NCI-H82 treated with DMSO at 0.1 percent for 48 hours (cell line): ENCODE data around the gene NR4A2.

Experiments
- DNase-seq: peaks from one replicate; lab custom pipeline; 2025; ENCODE audit not compliant: unreplicated experiment; lab: John Stamatoyannopoulos, UW

NR4A2 gene

GRCh38 chr2:156332534-156333273 lies at the start of gene NR4A2:
Gene NR4A2 (minus strand): TSS chr2:156332721. CDS start chr2:156330186, 2,535 bp downstream.
- peak; percentile 60 for DNase-seq

- peak; percentile 54 for DNase-seq
These were observed 47.7 kb upstream of the NR4A2 start for GRCh38 chr2:156380117-156380645.

- DNase-seq, result no peak
These were observed 47.2 kb upstream of the NR4A2 start for GRCh38 chr2:156379714-156380113.

GRCh38 chr2:156379071-156379470 lies 46.5 kb upstream of the NR4A2 start:
- DNase-seq, result no peak

- DNase-seq, result no peak
These were observed 34.2 kb upstream of the NR4A2 start for GRCh38 chr2:156366753-156367152.

- no peak for DNase-seq
These were observed 30.6 kb upstream of the NR4A2 start for GRCh38 chr2:156363141-156363540.

- no peak for DNase-seq
These were observed 23.7 kb upstream of the NR4A2 start for GRCh38 chr2:156356014-156356754.

- DNase-seq, result no peak
These were observed 20.4 kb upstream of the NR4A2 start for GRCh38 chr2:156352911-156353310.

GRCh38 chr2:156350374-156351142 lies 18.0 kb upstream of the NR4A2 start:
- DNase-seq, result peak; percentile 56

GRCh38 chr2:156349605-156350004 lies 17.1 kb upstream of the NR4A2 start:
- no peak for DNase-seq

- no peak for DNase-seq
These were observed 16.6 kb upstream of the NR4A2 start for GRCh38 chr2:156349161-156349560.

GRCh38 chr2:156347431-156347830 lies 14.9 kb upstream of the NR4A2 start:
- DNase-seq, result no peak

- DNase-seq, result no peak
These were observed 14.2 kb upstream of the NR4A2 start for GRCh38 chr2:156346731-156347130.

GRCh38 chr2:156345582-156345981 lies 13.1 kb upstream of the NR4A2 start:
- no peak for DNase-seq

- no peak for DNase-seq
These were observed 11.4 kb upstream of the NR4A2 start for GRCh38 chr2:156343940-156344301.

GRCh38 chr2:156343096-156343939 lies 10.8 kb upstream of the NR4A2 start:
- peak; percentile 27 for DNase-seq

- DNase-seq, result peak; percentile 72
These were observed 10.0 kb upstream of the NR4A2 start for GRCh38 chr2:156342254-156343095.

- DNase-seq, result peak; percentile 86
These were observed 9.1 kb upstream of the NR4A2 start for GRCh38 chr2:156341452-156342253.
